Peyer's patch (tissue), 4 donors: ENCODE measurements around the gene C2CD4D. TPM values are rescaled to one million over a fixed set of nuclear protein-coding genes. Genes with fewer than 3 reads are reported as not detected.

ENCODE experiments used
- DNase-seq, 3 donors: peaks; one replicate each; pipeline ENCODE4 v3.0.0-alpha.2; 2017 to 2019
- H3K27ac ChIP-seq, 4 donors: fragments of 200-600 bp; sonication (generic); one replicate each; pipeline ENCODE4 v1.5.1; 2016 to 2019
- H3K27me3 ChIP-seq, 2 donors: fragments of 200-600 bp; sonication (generic); one replicate each; pipeline ENCODE4 v1.5.1; 2019
- H3K36me3 ChIP-seq, 3 donors: fragments of 200-600 bp; sonication (generic); one replicate each; pipeline ENCODE4 v1.5.1; 2016 to 2019
- H3K4me1 ChIP-seq, 4 donors: fragments of 200-600 bp; sonication (generic); one replicate each; pipeline ENCODE4 v1.5.1; 2016 to 2019
- H3K4me3 ChIP-seq, 4 donors: fragments of 200-600 bp; sonication (generic); 1 replicate in 3 of 4; 2 replicates in 1 of 4; pipeline ENCODE4 v1.5.1; 2016 to 2019; ENCODE audit warnings: mild to moderate bottlenecking in 1 of 4
- H3K9me3 ChIP-seq, 4 donors: fragments of 200-600 bp; sonication (generic); one replicate each; pipeline ENCODE4 v1.5.1; 2016 to 2019; ENCODE audit warnings: mild to moderate bottlenecking in 1 of 4
- POLR2A ChIP-seq, 2 donors: fragments of 450-650 bp; IDR thresholded peaks; one replicate each; pipeline ENCODE4 v1.5.1; 2017; ENCODE audit warnings: antibody characterized with exemption in 2 of 2, mild to moderate bottlenecking in 2 of 2, moderate library complexity in 2 of 2
- total RNA-seq, 4 donors: library from RNA; depleted of rRNA; stranded (reverse); fragments of >200 nt; gene quantifications; one replicate each; pipeline ENCODE4 v1.1.0, GENCODE V29; 2016
- TF ChIP-seq, protein P1 (sequence below), 6 experiments: fragments of 450-650 bp in 4 of 6; fragments of 200-600 bp in 2 of 6; sonication (generic) in 1 of 6; IDR thresholded peaks; one replicate each; pipeline ENCODE4 v1.5.1; 2017 to 2019; ENCODE audit warnings: antibody characterized with exemption in 6 of 6, mild to moderate bottlenecking in 3 of 6, moderate library complexity in 1 of 6

Gene C2CD4D
- total RNA-seq, 4 donors from 2014 or later = 0.54 TPM; not detected in 3

DNA sequence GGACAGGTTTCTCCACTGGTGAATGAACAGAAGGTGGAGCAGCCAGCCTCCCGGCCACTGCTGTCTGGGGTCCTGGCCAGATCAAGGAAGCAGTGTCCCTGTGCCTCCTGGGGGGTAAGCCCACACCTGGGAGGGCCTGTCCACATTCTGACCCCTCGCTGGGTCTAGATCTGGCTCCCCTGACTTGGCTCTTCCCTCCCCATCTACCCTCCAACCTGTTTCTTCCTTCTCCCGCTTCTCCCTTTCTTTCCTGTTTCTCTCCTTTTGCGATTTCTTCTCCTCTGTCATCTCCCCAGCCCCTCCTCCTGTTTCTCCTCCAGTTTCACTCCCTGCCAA lies 8.4 kb downstream of the C2CD4D start:
- Histone ChIP-seq H3K36me3 (no peaks in the 10 kb centered on the region), H3K9me3 (no peaks in the 10 kb centered on the region), H3K27ac (peak overlapping the region in 3 of 4 donors; percentile 78 to 95 (median 81)), H3K4me3 (peak overlapping the region in 3 of 4 donors; percentile 29 to 67 (median 45)), H3K27me3 (no peaks in the 10 kb centered on the region), H3K4me1 (peaks cover 0 to 47% (median 3%) of the 10 kb centered on the region in 4 donors)
- no peak for DNase-seq
- TF ChIP-seq, protein P1, sequence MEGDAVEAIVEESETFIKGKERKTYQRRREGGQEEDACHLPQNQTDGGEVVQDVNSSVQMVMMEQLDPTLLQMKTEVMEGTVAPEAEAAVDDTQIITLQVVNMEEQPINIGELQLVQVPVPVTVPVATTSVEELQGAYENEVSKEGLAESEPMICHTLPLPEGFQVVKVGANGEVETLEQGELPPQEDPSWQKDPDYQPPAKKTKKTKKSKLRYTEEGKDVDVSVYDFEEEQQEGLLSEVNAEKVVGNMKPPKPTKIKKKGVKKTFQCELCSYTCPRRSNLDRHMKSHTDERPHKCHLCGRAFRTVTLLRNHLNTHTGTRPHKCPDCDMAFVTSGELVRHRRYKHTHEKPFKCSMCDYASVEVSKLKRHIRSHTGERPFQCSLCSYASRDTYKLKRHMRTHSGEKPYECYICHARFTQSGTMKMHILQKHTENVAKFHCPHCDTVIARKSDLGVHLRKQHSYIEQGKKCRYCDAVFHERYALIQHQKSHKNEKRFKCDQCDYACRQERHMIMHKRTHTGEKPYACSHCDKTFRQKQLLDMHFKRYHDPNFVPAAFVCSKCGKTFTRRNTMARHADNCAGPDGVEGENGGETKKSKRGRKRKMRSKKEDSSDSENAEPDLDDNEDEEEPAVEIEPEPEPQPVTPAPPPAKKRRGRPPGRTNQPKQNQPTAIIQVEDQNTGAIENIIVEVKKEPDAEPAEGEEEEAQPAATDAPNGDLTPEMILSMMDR (IDR thresholded peaks at IDR 0.05) = no peak
- no peak for TF ChIP-seq POLR2A (IDR thresholded peaks at IDR 0.05)

DNA sequence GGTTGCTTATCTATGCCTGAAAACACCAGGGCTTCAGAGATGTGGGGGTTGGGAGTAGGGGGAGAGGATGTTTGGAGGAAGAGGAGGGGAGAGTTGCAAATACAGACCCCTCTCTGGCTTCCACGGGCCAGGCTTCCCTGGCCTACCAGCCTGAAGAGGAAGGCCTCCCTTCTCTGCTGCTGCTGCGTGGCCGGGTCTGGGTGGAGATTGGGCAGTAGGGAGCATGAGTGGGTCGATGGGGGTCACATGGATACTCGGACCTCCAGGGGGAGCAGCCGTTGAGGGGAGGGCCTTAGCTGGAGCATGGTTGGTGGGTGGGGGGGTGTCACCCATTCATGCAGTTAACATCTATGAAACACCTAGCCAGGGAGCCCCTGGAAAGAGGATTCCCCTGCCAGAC lies 9.6 kb downstream of the C2CD4D start:
- Histone ChIP-seq H3K4me1 (peaks cover 0 to 43% (median 3%) of the 10 kb centered on the region in 4 donors), H3K9me3 (no peaks in the 10 kb centered on the region), H3K27ac (peak overlapping the region in 1 of 4 donors; percentile 95), H3K4me3 (peak overlapping the region in 2 of 4 donors; percentile 45 to 67), H3K27me3 (no peaks in the 10 kb centered on the region), H3K36me3 (no peaks in the 10 kb centered on the region)
- TF ChIP-seq, protein P1 (IDR thresholded peaks at IDR 0.05) = no peak
- no peak for TF ChIP-seq POLR2A (IDR thresholded peaks at IDR 0.05)
- no peak for DNase-seq

DNA sequence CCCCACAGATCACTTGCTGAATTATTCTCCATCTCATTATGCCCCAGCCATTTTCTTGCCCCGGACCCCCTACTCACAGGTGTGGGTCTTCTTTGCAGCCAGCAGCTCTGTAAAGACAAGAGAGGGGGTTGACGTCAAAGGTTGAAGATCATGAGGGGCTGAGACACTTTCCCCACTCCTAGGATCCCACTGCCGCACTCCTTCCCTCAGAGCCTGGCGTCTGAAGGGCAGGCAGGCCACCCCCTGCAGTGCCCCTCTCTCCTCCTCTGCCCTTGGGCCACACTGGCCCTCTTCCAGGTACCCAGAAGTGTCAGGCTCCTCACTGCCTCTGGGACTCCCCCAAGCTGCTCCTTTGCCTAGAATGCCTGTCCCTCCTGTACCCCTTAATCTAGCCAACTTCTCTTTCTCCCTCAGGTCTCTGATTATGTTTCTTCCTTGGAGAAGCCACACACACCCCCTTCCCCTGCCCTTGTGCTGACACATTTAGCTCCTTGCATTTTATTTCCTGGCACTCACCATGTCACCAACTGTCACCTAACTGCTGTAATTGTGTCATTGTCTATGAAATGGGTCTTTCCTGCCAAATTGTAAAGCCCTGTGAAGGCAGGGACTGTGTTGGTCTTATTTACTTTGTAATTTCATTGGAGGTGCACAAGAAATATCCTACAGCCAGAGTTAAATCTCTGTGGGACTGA lies 10.1 kb downstream of the C2CD4D start:
- no peaks in the 10 kb centered on the region for H3K36me3 ChIP-seq
- peaks cover 0 to 39% (median 3%) of the 10 kb centered on the region in 4 donors for H3K4me1 ChIP-seq
- DNase-seq = no peak
- H3K27me3 ChIP-seq = no peaks in the 10 kb centered on the region
- H3K9me3 ChIP-seq = no peaks in the 10 kb centered on the region
- TF ChIP-seq POLR2A (IDR thresholded peaks at IDR 0.05) = no peak
- TF ChIP-seq, protein P1 (IDR thresholded peaks at IDR 0.05) = no peak
- peak overlapping the region in 1 of 4 donors; percentile 95 for H3K27ac ChIP-seq
- H3K4me3 ChIP-seq = no peak overlapping the region

DNA sequence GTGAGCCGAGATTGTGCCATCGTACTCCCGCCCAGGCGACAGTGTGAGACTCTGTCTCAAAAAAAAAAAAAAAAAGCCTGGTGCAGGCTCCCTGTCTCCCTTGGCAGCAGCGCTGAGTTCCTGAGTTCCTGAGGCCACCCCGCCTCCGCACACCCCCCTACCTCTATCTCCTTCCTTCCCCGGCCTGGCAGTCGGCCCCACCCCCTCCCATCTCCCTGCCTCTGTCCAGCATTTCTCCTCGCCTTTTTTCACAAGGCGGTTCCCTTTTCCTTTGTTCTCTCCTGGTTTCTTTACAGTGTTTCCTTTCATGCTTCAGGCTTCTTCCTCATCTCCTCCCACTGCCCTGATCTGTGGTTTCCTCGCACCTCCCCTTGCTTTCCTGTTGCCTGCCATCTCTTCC lies 10.7 kb downstream of the C2CD4D start:
- no peak overlapping the region for H3K27ac ChIP-seq
- H3K4me3 ChIP-seq = no peak overlapping the region
- no peaks in the 10 kb centered on the region for H3K9me3 ChIP-seq
- H3K36me3 ChIP-seq = no peaks in the 10 kb centered on the region
- no peaks in the 10 kb centered on the region for H3K27me3 ChIP-seq
- peaks cover 0 to 34% (median 3%) of the 10 kb centered on the region in 4 donors for H3K4me1 ChIP-seq
- DNase-seq = no peak
- TF ChIP-seq, protein P1 (IDR thresholded peaks at IDR 0.05) = no peak
- no peak for TF ChIP-seq POLR2A (IDR thresholded peaks at IDR 0.05)

DNA sequence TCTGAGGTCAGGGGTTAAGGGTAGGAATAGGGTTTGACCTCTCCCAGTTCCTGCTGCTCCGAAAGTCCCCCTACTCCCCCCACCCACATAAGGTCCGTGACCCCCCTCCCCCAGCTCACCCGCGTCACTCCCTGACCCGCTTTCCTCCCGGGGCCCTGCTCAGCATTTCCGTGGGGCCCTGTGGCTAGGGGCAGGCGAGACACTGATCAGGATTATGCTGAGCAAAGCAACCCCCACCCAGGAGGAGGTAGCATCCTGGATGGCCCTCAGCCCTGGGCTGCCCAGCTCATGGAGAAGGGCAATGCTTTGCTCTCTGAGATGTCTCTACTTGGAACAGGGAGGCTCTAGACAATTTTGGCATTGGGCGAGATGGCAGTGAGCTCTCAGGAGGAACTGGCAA lies 11.8 kb downstream of the C2CD4D start:
- TF ChIP-seq, protein P1 (IDR thresholded peaks at IDR 0.05) = no peak
- TF ChIP-seq POLR2A (IDR thresholded peaks at IDR 0.05) = no peak
- DNase-seq = no peak
- no peak overlapping the region for H3K4me3 ChIP-seq
- H3K9me3 ChIP-seq = no peaks in the 10 kb centered on the region
- no peaks in the 10 kb centered on the region for H3K36me3 ChIP-seq
- peak overlapping the region in 1 of 4 donors; percentile 25 for H3K27ac ChIP-seq
- no peaks in the 10 kb centered on the region for H3K27me3 ChIP-seq
- peaks cover 0 to 23% (median 3%) of the 10 kb centered on the region in 4 donors for H3K4me1 ChIP-seq
